Heart left ventricle (tissue), 16 donors: ENCODE data around the gene SOHLH2. TPM values are rescaled to one million over a fixed set of nuclear protein-coding genes. Genes with fewer than 3 reads are reported as not detected.

ENCODE experiments used
- ATAC-seq, 4 donors: fragments of 200-7000 bp; cut with Tn5 transposase; one replicate each; pipeline ENCODE4 v1.9.1; 2020 to 2022; ENCODE audit warnings: moderate library complexity in 4 of 4, mild to moderate bottlenecking in 3 of 4, moderate number of reproducible peaks in 1 of 4
- DNase-seq, 5 donors: peaks; one replicate each; pipeline ENCODE4 v3.0.0-alpha.2; 2020
- H3K27ac ChIP-seq, 12 donors: fragments of 200-600 bp; sonication (generic) in 4 of 12; one replicate each; pipeline versions ENCODE4 v1.5.0 to v1.8.0; 2016 to 2022; ENCODE audit warnings: mild to moderate bottlenecking in 2 of 12
- H3K27me3 ChIP-seq, 9 donors: fragments of 200-600 bp; sonication (generic) in 2 of 9; one replicate each; pipeline versions ENCODE4 v1.5.1 to v1.8.0; 2016 to 2022; ENCODE audit warnings: mild to moderate bottlenecking in 3 of 9
- H3K36me3 ChIP-seq, 9 donors: fragments of 200-600 bp; sonication (generic) in 2 of 9; one replicate each; pipeline versions ENCODE4 v1.5.0 to v1.8.0; 2018 to 2022; ENCODE audit warnings: mild to moderate bottlenecking in 2 of 9
- H3K4me1 ChIP-seq, 12 donors: fragments of 200-600 bp; sonication (generic) in 4 of 12; one replicate each; pipeline versions ENCODE4 v1.5.0 to v1.8.0; 2016 to 2022; ENCODE audit warnings: mild to moderate bottlenecking in 3 of 12
- H3K4me3 ChIP-seq, 12 donors: fragments of 200-600 bp; sonication (generic) in 4 of 12; one replicate each; pipeline versions ENCODE4 v1.5.0 to v1.8.0; 2017 to 2022; ENCODE audit warnings: mild to moderate bottlenecking in 9 of 12, moderate library complexity in 4 of 12
- H3K9me3 ChIP-seq, 12 donors: fragments of 200-600 bp; sonication (generic) in 4 of 12; one replicate each; pipeline versions ENCODE4 v1.5.0 to v1.8.0; 2016 to 2022; ENCODE audit warnings: mild to moderate bottlenecking in 1 of 12
- POLR2A ChIP-seq, 2 donors: fragments of 450-650 bp; IDR thresholded peaks; one replicate each; pipeline ENCODE4 v1.6.1; 2017; ENCODE audit warnings: antibody characterized with exemption in 2 of 2, mild to moderate bottlenecking in 2 of 2, moderate library complexity in 2 of 2
- WGBS, 4 donors: extraction: QIAGEN DNeasy Blood & Tissue Kit in 2 of 4; methylation state at CpG; one replicate each; pipeline versions ENCODE4 v1.1.5 to v1.1.7; 2013 to 2018; 5-methylcytosine and 5-hydroxymethylcytosine counted together
- intact Hi-C, 10 donors: fragments of 100-400 bp; cut with DNase I; formaldehyde crosslinking; loops; one replicate each; pipeline versions ENCODE4 v1.11.1 to v1.14.2; 2022
- long read RNA-seq, 3 donors: library from polyadenylated mRNA; unstranded; transcript quantifications; one replicate each; pipeline ENCODE4 v2.0.0, GENCODE V29; 2020 to 2021
- polyA plus RNA-seq, 2 donors: library from polyadenylated mRNA; stranded (reverse); fragments of 200-250 nt; gene quantifications; one replicate each; pipeline ENCODE4 v1.2.3, GENCODE V29; 2013
- total RNA-seq, 9 donors: library from RNA; depleted of rRNA in 2 of 9; stranded (reverse); fragments of >200 nt in 2 of 9; fragmentation: NEBNext Ultra II Directional in 3 of 9; extraction: Animal tissue kit (Norgen Biotek cat#: 25700) in 3 of 9; gene quantifications; one replicate each; pipeline versions ENCODE4 v1.1.0 to v1.2.4, GENCODE V29; 2016 to 2023
- TF ChIP-seq, protein P1 (sequence below), 12 donors: fragments of 200-600 bp; sonication (generic) in 4 of 12; IDR thresholded peaks; one replicate each; pipeline versions ENCODE4 v1.5.0 to v1.8.0; 2018 to 2022; ENCODE audit warnings: antibody characterized with exemption in 12 of 12, mild to moderate bottlenecking in 5 of 12
- donor health status: ischemic (EF 13 %, LVEDD 7.1; RV severe dilation, severe dysfunction).
- donor health status: healthy with polysubstance abuse.
- donor health status: DM: no; HTN: yes; CAD: no.
- donor health status: DM: no; HTN: no; CAD: no.
- donor health status: ischemic (EF 25% LVEDD 6.9; RV normal size, moderate dysfunction).
- donor health status: ischemic (EF 25% LVEDD 5.7; RV mildly dilated, moderate dysfunction).
- donor health status: healthy.
- donor health status: DM: yes; HTN: yes; CAD: no.
- donor health status: ischemic (EF 35%, LVEDD 5.7; RV mildly dilated, moderate dysfunction).
- donor health status: nonischemic (EF 11% LVEDD 7.7; RV severe dilation, severe dysfunction).
- donor health status: DM: yes; HTN: yes; CAD: no.
- donor health status: PGD.
- donor health status: ischemic (EF 29% LVEDD 5.4; RV normal size, mild dysfunction).
- donor health status: nonischemic (EF 23%, LVEDD 6.1; RV moderate dilation, normal function).

SOHLH2 gene, protein sequence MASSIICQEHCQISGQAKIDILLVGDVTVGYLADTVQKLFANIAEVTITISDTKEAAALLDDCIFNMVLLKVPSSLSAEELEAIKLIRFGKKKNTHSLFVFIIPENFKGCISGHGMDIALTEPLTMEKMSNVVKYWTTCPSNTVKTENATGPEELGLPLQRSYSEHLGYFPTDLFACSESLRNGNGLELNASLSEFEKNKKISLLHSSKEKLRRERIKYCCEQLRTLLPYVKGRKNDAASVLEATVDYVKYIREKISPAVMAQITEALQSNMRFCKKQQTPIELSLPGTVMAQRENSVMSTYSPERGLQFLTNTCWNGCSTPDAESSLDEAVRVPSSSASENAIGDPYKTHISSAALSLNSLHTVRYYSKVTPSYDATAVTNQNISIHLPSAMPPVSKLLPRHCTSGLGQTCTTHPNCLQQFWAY
- total RNA-seq = 1 to 10 TPM in 2 of 9 donors, under 1 TPM in 3, not detected in 4; 0.23 to 2.9 (median 0.68) TPM
- polyA plus RNA-seq = under 1 TPM; 0.15 to 0.76 TPM
- long read RNA-seq, donor 1 = 0 reads
- long read RNA-seq, donor 2 = 0 reads
- long read RNA-seq, donor 3 = 0 reads

DNA sequence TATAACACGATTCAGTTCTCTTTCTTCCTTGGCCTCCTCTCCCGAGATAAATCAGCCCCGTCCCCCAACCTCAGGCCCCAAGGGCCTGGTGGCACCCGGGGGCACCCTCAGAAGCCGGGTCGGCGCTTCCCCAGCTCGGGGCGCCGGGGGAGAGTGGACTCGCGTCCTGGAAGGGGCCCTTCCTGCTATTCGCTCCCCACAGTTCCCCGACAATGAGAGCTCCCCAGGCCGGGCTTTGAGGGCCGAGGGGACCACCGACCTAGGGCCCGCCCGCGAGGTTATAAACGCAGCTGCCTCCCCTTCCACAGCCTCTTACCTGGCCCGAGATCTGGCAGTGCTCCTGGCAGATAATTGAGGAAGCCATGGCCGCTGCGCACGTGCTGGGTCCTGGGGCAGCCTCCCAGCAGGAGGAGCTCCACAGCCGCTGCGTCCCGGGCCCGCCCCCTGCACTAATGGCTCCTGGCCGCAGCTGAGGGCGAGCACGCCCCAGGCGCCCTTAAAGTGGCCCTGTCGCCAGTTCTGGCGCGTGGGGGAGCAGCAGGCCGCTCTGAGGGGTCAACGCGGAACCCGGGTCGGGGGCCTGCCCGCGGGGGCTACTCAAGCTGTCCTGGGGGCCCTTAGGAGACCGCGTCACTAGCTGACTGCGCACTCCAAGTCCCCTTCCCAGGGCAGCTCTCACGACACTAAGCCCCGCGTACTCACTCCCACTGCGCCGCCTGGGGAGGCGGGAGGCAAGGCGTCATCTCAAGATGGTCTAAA, at the start of gene SOHLH2:
TSS of gene SOHLH2 (minus strand) at position 394 of the 759 bp plus-strand sequence. CDS start at position 364, 30 bp downstream.
- peak in 1 of 4 donors; percentile 45 for ATAC-seq
- intact Hi-C loops = no loop called here

DNA sequence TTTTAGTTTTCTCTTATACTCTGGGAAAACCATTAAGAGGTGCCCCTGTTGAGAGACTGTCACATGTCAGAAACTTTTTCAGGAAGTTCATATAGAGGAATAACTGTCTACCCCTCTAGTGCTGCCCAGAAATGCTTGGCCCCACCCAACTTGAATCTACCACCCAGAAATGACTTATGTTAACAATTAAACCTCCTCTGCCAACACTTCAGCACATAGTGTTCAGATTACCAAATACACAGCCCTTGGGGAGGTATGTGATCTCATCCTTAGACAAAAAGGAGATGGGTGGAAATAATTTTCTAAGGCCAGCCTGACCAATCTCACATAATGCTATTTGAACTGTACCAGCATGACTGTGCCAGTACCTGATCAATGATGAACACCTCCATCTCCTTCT, 47.6 kb upstream of the SOHLH2 start:
- no peaks in the 10 kb centered on the region for H3K27me3 ChIP-seq
- DNase-seq = no peak
- ATAC-seq = no peak
- no peak for TF ChIP-seq POLR2A (IDR thresholded peaks at IDR 0.05)
- TF ChIP-seq, protein P1, sequence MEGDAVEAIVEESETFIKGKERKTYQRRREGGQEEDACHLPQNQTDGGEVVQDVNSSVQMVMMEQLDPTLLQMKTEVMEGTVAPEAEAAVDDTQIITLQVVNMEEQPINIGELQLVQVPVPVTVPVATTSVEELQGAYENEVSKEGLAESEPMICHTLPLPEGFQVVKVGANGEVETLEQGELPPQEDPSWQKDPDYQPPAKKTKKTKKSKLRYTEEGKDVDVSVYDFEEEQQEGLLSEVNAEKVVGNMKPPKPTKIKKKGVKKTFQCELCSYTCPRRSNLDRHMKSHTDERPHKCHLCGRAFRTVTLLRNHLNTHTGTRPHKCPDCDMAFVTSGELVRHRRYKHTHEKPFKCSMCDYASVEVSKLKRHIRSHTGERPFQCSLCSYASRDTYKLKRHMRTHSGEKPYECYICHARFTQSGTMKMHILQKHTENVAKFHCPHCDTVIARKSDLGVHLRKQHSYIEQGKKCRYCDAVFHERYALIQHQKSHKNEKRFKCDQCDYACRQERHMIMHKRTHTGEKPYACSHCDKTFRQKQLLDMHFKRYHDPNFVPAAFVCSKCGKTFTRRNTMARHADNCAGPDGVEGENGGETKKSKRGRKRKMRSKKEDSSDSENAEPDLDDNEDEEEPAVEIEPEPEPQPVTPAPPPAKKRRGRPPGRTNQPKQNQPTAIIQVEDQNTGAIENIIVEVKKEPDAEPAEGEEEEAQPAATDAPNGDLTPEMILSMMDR (IDR thresholded peaks at IDR 0.05) = no peak
- intact Hi-C loops = loop anchor here in 1 of 10 donors (10.0 kb wide), 1 partner anchor 107 kb away; no protein-coding TSS in a partner anchor
- no peaks in the 10 kb centered on the region for H3K4me1 ChIP-seq
- H3K27ac ChIP-seq = no peak overlapping the region
- no peak overlapping the region for H3K4me3 ChIP-seq
- H3K36me3 ChIP-seq = no peaks in the 10 kb centered on the region
- no peaks in the 10 kb centered on the region for H3K9me3 ChIP-seq

More for the DNA sequence above, at the start of gene SOHLH2:
- Histone ChIP-seq H3K9me3 (peaks cover 0 to 3% (median 0%) of the 10 kb centered on the region in 12 donors), H3K4me1 (no peaks in the 10 kb centered on the region), H3K27ac (no peak within 1 kb of the TSS), H3K27me3 (no peaks in the 10 kb centered on the region), H3K36me3 (no peaks in the 10 kb centered on the region), H3K4me3 (no peak within 1 kb of the TSS)
- TF ChIP-seq, protein P1 (IDR thresholded peaks at IDR 0.05) = no peak
- TF ChIP-seq POLR2A (IDR thresholded peaks at IDR 0.05) = no peak
- DNase-seq = peak in 1 of 5 donors; percentile 55
- WGBS, 4 donors = 93 to 95% (median 94%) methylated on average over 34 to 53 of the region's 53 CpGs

DNA sequence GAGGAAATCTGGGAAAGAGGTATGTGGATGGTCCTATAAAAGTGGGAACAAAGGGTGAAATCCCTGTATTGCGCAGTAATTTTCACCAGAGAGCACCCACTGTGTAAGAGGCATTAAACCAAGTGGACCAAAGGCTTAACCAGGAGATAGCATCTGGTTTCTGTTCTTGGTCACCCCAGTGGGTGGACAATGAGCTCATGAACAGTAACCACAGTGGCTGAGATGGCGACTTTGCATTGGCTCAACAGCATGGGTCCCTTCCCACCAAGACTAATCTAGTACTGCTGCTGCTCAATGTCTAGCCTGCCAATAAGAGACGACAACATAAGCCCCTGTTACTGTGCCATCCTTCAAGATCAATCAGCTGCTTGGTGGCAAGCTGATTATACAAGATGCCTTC, 46.7 kb upstream of the SOHLH2 start:
- no peaks in the 10 kb centered on the region for H3K27me3 ChIP-seq
- TF ChIP-seq, protein P1 (IDR thresholded peaks at IDR 0.05) = no peak
- no peak for TF ChIP-seq POLR2A (IDR thresholded peaks at IDR 0.05)
- H3K27ac ChIP-seq = no peak overlapping the region
- H3K4me3 ChIP-seq = no peak overlapping the region
- no peak for DNase-seq
- WGBS, 4 donors = 82 to 89% (median 84%) methylated on average over 3 of the region's 3 CpGs
- intact Hi-C loops = loop anchor here in 1 of 10 donors (10.0 kb wide), 1 partner anchor 106 kb away; no protein-coding TSS in a partner anchor
- H3K9me3 ChIP-seq = no peaks in the 10 kb centered on the region
- H3K4me1 ChIP-seq = no peaks in the 10 kb centered on the region
- H3K36me3 ChIP-seq = no peaks in the 10 kb centered on the region
- no peak for ATAC-seq
